GM12892 (cell line): Measurements from ENCODE around the gene CAPN12.

Source experiments
- POLR2A ChIP-seq: IDR thresholded peaks from 2 replicates; pipeline ENCODE4 v1.6.1; 2011; ENCODE audit warnings: low read depth, low read length, control low read depth
- POLR2AphosphoS5 ChIP-seq: IDR thresholded peaks from 2 replicates; pipeline ENCODE4 v1.6.1; 2011; ENCODE audit warnings: low read depth, low read length, control low read depth

GRCh38 chr19:38714354-38714778 lies 29.9 kb downstream of the CAPN12 start:
- no peak for TF ChIP-seq POLR2A
- TF ChIP-seq POLR2AphosphoS5 = no peak
